GM13976 (cell line): ENCODE data around the gene EXOC3L2.

Experiments used
- DNase-seq: peaks from one replicate; pipeline ENCODE4 v3.0.0; 2012; ENCODE audit warnings: low spot score
- in situ Hi-C: fragments of 300-500 bp; cut with MboI; formaldehyde crosslinking; loops from one replicate; pipeline ENCODE4 v1.12.0; 2022; ENCODE audit warnings: low sequenced_read_pairs, mixed read lengths, inconsistent platforms; ENCODE audit not compliant: unreplicated experiment
- TF ChIP-seq, protein P1 (sequence below): IDR thresholded peaks from 2 replicates; pipeline ENCODE4 v1.5.1; 2012; ENCODE audit warnings: borderline replicate concordance, mild to moderate bottlenecking; ENCODE audit not compliant: insufficient read depth; ENCODE audit errors: extremely low read depth, missing control alignments, control extremely low read depth

Gene EXOC3L2

DNA sequence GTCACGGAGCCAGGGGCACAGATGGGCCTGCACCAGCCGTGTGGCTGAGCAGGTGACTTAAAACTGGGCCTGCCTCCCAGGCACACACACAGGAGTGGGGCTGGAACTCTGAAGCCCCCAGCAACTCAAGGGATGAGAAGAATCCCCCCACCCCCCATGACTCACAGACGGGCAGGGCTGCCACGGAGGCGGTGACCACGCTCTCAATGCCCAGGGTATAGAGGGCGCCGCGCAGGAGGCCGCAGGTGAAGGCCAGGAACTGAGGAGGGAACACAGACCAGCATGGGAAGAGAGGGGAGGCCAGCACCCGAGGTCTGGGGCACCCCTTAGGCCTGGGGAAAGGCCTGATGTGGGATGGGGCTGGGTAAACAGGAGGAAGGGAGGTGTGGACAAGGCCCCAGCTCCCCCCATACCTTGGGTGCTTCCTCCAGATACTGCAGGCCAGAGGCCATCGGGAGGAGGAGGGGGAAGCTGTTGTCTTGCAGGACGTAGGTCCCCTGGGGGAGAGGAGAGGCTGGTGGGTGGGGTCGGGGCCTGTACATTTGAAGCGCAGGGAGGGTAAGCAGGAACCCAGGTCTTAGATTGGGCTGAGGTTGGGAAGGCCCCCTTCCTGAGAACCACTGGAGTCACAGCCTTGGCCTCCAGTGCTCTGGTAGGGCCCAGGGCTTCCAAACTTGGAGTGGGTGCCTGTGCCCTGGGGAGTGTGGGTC, 81.3 kb downstream of the EXOC3L2 start:
- no peak for DNase-seq
- TF ChIP-seq, protein P1, sequence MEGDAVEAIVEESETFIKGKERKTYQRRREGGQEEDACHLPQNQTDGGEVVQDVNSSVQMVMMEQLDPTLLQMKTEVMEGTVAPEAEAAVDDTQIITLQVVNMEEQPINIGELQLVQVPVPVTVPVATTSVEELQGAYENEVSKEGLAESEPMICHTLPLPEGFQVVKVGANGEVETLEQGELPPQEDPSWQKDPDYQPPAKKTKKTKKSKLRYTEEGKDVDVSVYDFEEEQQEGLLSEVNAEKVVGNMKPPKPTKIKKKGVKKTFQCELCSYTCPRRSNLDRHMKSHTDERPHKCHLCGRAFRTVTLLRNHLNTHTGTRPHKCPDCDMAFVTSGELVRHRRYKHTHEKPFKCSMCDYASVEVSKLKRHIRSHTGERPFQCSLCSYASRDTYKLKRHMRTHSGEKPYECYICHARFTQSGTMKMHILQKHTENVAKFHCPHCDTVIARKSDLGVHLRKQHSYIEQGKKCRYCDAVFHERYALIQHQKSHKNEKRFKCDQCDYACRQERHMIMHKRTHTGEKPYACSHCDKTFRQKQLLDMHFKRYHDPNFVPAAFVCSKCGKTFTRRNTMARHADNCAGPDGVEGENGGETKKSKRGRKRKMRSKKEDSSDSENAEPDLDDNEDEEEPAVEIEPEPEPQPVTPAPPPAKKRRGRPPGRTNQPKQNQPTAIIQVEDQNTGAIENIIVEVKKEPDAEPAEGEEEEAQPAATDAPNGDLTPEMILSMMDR, result no peak

DNA sequence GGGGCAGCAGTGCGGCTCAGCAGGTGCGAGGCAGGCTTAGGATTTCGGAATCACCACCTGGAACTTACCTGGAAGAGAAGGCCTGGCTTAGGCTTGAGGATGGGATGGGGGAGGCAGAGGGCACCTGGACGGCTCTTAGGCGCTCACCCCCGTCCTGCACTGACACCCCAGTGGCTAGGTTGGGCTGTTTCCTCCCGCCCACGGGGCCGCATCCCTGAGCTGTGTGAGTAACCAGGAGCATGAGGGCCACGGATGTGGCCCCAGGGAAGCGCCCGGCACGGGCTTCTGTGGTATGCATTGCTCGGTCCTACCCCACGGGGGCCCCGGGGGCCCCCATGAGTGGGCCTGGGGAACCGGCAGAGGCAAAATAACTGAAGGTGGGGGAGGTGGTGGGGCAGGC, 82.1 kb downstream of the EXOC3L2 start:
- DNase-seq, result no peak
- in situ Hi-C loops, result no loop called here
- TF ChIP-seq, protein P1, result no peak

More for the DNA sequence above, 81.3 kb downstream of the EXOC3L2 start:
- in situ Hi-C loops, result no loop called here

DNA sequence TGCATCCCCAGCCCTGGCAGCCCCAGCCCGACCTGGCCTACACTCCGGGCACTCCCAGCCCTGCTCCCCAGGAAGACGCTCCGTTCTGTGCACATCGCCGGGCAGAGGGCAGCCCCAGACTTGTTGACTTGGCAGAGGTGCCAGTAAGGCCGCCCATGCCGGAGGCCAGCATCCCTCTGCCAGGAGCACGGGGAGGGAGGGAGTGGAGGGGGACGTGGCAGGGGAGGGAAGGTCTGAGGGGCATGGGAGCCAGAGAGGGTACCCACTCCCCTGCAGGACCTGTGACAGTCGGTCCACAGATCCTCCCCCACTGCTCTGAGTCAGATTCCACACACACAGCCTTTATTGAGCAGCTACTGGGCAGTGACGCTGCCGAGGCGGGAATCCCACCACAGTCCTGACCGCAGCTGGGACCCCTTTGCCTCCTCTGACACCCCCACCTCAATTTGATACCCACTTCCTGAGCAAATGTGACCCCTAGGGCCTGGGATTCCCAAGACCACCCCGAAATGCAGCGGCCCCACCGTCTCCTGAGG, 82.5 kb downstream of the EXOC3L2 start:
- TF ChIP-seq, protein P1, result no peak
- DNase-seq, result no peak
- in situ Hi-C loops, result no loop called here
